Stomach (tissue), 9 donors: ENCODE data around the gene BRD3. TPM values are rescaled to one million over a fixed set of nuclear protein-coding genes. Genes with fewer than 3 reads are reported as not detected.

Source experiments
- DNase-seq, 2 donors: peaks; one replicate each; pipeline versions ENCODE4 v3.0.0 to v3.0.0-alpha.2; 2013 to 2019
- H3K27ac ChIP-seq, 5 donors: fragments of 200-600 bp in 4 of 5; sonication (generic) in 4 of 5; one replicate each; pipeline ENCODE4 v1.5.1; 2013 to 2019; ENCODE audit warnings: mild to moderate bottlenecking in 1 of 5, moderate library complexity in 1 of 5
- H3K27me3 ChIP-seq, 3 donors: fragments of 200-600 bp; sonication (generic); one replicate each; pipeline ENCODE4 v1.5.1; 2017 to 2019; ENCODE audit warnings: mixed run types in 1 of 3
- H3K36me3 ChIP-seq, 4 donors: fragments of 200-600 bp; sonication (generic); 1 replicate in 3 of 4; 2 replicates in 1 of 4; pipeline ENCODE4 v1.5.1; 2016 to 2019
- H3K4me1 ChIP-seq, 4 donors: fragments of 200-600 bp; sonication (generic); one replicate each; pipeline ENCODE4 v1.5.1; 2016 to 2019
- H3K4me3 ChIP-seq, 4 donors: fragments of 200-600 bp; sonication (generic) in 3 of 4; one replicate each; pipeline ENCODE4 v1.5.1; 2016 to 2019; ENCODE audit warnings: mild to moderate bottlenecking in 1 of 4
- H3K9me3 ChIP-seq, 4 donors: fragments of 200-600 bp; sonication (generic); one replicate each; pipeline ENCODE4 v1.5.1; 2016 to 2019
- EP300 ChIP-seq: sonication (generic); formaldehyde crosslinking; IDR thresholded peaks from one replicate; pipeline ENCODE4 v1.6.1; 2017; ENCODE audit warnings: antibody characterized with exemption
- POLR2A ChIP-seq, 4 donors: fragments of 450-650 bp; IDR thresholded peaks; one replicate each; pipeline ENCODE4 v1.6.1; 2016; ENCODE audit warnings: antibody characterized with exemption in 4 of 4, control low read depth in 2 of 4, mild to moderate bottlenecking in 1 of 4, moderate library complexity in 1 of 4
- POLR2AphosphoS5 ChIP-seq, 3 donors: sonication (generic); formaldehyde crosslinking; IDR thresholded peaks; one replicate each; pipeline ENCODE4 v1.6.1; 2016; ENCODE audit warnings: antibody characterized with exemption in 3 of 3
- WGBS, 5 donors: extraction: QIAGEN DNeasy Blood & Tissue Kit in 3 of 5; methylation state at CpG; one replicate each; pipeline versions ENCODE4 v1.1.5 to v1.1.7; 2013 to 2018; 5-methylcytosine and 5-hydroxymethylcytosine counted together
- intact Hi-C: fragments of 100-400 bp; cut with DNase I; formaldehyde crosslinking; loops from one replicate; pipeline ENCODE4 v1.15.1; 2023; ENCODE audit warnings: low total_unique reads
- polyA plus RNA-seq, 3 donors: library from polyadenylated mRNA; stranded (reverse); fragments of 200-250 nt; gene quantifications; one replicate each; pipeline ENCODE4 v1.2.3, GENCODE V29; 2013
- total RNA-seq, 5 donors: library from RNA; depleted of rRNA; stranded (reverse); fragments of >200 nt; gene quantifications; one replicate each; pipeline versions ENCODE4 v1.1.0 to v1.2.3, GENCODE V29; 2014 to 2016
- TF ChIP-seq, protein P1 (sequence below), 7 experiments: fragments of 450-650 bp in 4 of 7; fragments of 200-600 bp in 3 of 7; sonication (generic) in 3 of 7; IDR thresholded peaks; one replicate each; pipeline ENCODE4 v1.5.1; 2016 to 2019; ENCODE audit warnings: antibody characterized with exemption in 7 of 7, control low read depth in 2 of 7, mild to moderate bottlenecking in 1 of 7
- donor health status: healthy with polysubstance abuse.
- donor health status: Bipolar disorder and iron deficiency.
- donor health status: healthy.

Gene BRD3
- total and polyA plus RNA-seq, 8 donors = 6.4 to 29.0 (median 16.7) TPM

DNA sequence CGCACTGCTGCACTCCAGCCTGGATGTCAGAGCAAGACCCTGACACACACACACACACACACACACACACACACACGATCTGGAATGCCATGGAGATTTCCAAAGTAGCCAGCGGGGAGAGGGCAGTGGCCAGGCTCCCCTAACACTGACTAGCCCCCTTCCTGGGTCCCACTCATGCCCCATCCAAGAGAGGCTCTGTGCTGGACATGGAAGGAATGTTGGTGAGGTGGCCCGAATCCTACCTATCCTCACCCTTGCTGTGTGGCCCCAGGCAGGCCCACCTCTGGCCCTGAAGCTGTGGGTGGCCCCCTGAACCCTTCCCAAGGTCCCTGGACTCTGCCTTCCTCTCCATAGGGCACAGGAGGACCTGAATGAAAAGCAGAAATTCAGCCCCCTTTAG lies 7.3 kb downstream of the BRD3 start:
- peak; percentile 2 to 5 for DNase-seq
- no peak overlapping the region for H3K4me3 ChIP-seq
- intact Hi-C loops = loop anchor here (5.0 kb wide), 1 partner anchor 33 kb away; the partner anchor contains the start of gene BRD3OS
- no peak overlapping the region for H3K27ac ChIP-seq
- H3K4me1 ChIP-seq = peaks cover 68 to 99% (median 97%) of the 10 kb centered on the region in 4 donors
- no peaks in the 10 kb centered on the region for H3K36me3 ChIP-seq
- no peaks in the 10 kb centered on the region for H3K9me3 ChIP-seq
- 45 to 82% (median 68%) methylated on average over 2 to 4 of the region's 4 CpGs for WGBS, 5 donors
- TF ChIP-seq EP300 (no peak), POLR2A (IDR thresholded peaks at IDR 0.05) (no peak), POLR2AphosphoS5 (IDR thresholded peaks at IDR 0.05) (no peak)
- TF ChIP-seq, protein P1, sequence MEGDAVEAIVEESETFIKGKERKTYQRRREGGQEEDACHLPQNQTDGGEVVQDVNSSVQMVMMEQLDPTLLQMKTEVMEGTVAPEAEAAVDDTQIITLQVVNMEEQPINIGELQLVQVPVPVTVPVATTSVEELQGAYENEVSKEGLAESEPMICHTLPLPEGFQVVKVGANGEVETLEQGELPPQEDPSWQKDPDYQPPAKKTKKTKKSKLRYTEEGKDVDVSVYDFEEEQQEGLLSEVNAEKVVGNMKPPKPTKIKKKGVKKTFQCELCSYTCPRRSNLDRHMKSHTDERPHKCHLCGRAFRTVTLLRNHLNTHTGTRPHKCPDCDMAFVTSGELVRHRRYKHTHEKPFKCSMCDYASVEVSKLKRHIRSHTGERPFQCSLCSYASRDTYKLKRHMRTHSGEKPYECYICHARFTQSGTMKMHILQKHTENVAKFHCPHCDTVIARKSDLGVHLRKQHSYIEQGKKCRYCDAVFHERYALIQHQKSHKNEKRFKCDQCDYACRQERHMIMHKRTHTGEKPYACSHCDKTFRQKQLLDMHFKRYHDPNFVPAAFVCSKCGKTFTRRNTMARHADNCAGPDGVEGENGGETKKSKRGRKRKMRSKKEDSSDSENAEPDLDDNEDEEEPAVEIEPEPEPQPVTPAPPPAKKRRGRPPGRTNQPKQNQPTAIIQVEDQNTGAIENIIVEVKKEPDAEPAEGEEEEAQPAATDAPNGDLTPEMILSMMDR (IDR thresholded peaks at IDR 0.05) = no peak
- no peaks in the 10 kb centered on the region for H3K27me3 ChIP-seq

DNA sequence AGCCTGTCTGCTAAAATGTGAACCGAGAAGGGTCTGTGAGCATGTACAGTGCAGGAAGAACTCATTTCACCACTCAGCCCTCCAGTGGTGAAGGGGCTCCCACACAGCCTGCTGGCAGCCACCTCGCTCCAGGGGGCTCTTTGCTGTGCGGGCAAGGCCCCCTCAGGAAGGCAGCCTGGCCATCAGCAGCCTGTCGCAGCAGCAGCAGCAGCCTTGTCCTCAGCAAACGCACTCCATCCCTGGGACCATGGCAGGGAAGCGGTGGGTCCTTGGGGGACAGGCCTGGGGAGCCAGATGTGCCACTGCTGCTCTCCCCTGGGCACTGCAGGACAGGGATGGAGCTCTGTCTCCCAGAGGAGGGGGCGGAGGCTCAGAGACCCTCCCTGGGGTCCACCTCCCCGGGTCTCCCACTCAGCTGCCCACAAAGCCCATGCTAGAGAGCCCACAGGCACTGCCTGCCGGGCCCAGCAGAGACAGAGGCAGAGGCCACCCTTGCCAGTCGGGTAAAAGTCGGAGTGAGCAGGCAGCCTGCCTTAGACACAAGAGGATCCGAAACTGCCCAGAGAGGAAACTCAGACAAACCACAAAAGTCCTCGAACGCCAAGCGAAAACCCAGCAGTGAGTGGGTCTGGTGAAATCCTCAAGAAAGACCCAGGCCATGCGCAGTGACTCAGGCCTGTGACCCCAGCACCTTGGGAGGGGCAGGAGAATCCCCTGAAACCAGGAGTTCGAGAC lies 8.0 kb downstream of the BRD3 start:
- H3K4me3 ChIP-seq = no peak overlapping the region
- TF ChIP-seq, protein P1 (IDR thresholded peaks at IDR 0.05) = no peak
- TF ChIP-seq EP300 (no peak), POLR2AphosphoS5 (IDR thresholded peaks at IDR 0.05) (no peak), POLR2A (IDR thresholded peaks at IDR 0.05) (no peak)
- peaks cover 73 to 99% (median 97%) of the 10 kb centered on the region in 4 donors for H3K4me1 ChIP-seq
- no peaks in the 10 kb centered on the region for H3K9me3 ChIP-seq
- H3K27me3 ChIP-seq = no peaks in the 10 kb centered on the region
- H3K27ac ChIP-seq = no peak overlapping the region
- H3K36me3 ChIP-seq = no peaks in the 10 kb centered on the region
- peak; percentile 26 to 39 for DNase-seq
- 70 to 85% (median 84%) methylated on average over 7 to 17 of the region's 17 CpGs for WGBS, 5 donors
- intact Hi-C loops = loop anchor here (5.0 kb wide), 1 partner anchor 33 kb away; the partner anchor contains the start of gene BRD3OS

DNA sequence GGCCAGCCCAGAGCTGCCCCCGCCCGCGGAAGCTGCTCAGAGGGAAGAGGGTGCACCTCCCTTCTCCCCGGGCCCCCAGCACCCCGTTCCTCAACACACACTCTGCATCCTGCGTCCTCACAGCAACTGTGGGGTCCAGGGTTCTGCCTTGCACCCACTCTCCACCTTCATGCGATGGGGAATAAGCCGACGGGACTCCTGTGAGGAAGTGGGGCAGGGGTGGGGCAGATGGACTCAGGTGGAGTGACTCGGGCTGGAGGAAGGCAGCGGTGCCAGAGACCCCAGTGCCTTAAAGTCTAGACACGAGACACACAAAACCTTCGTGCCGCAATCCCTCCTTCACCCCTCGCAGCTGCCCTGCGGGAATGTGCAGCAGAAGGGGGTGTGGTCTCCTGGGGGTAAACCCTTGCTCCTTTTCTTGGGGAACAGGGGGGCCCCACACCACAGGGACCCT lies 8.6 kb downstream of the BRD3 start:
- intact Hi-C loops = no loop called here
- Histone ChIP-seq H3K27ac (no peak overlapping the region), H3K4me1 (peaks cover 70 to 99% (median 97%) of the 10 kb centered on the region in 4 donors), H3K36me3 (no peaks in the 10 kb centered on the region), H3K27me3 (no peaks in the 10 kb centered on the region), H3K4me3 (no peak overlapping the region), H3K9me3 (no peaks in the 10 kb centered on the region)
- peak; percentile 2 to 23 for DNase-seq
- WGBS, 5 donors = 81 to 84% (median 83%) methylated on average over 16 of the region's 16 CpGs
- TF ChIP-seq POLR2AphosphoS5 (IDR thresholded peaks at IDR 0.05) (no peak), EP300 (no peak), POLR2A (IDR thresholded peaks at IDR 0.05) (no peak)
- TF ChIP-seq, protein P1 (IDR thresholded peaks at IDR 0.05) = no peak

DNA sequence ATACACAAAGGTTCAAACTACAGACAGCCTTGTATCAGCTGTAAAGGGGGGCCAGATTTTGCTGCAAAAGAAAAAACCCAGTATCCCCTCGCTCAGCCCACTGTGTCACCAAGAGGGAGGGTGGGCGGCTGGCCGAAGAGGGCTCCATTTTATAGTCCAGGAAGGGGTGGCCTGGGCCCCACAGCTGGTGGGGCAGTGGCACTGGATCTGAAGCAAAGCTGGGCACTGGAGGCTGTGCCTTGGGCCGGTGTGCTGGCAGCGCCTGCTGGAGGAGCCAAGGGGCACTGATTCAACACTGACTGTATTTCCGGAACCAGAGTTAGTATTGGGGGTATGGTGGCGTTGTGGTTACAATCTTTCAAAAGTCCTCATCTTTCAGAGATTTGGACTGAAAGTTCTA lies 9.1 kb downstream of the BRD3 start:
- Histone ChIP-seq H3K4me1 (peaks cover 65 to 100% (median 98%) of the 10 kb centered on the region in 4 donors), H3K4me3 (no peak overlapping the region), H3K27ac (no peak overlapping the region), H3K36me3 (peaks cover 0 to under 1% (median 0%) of the 10 kb centered on the region in 4 donors), H3K9me3 (no peaks in the 10 kb centered on the region), H3K27me3 (no peaks in the 10 kb centered on the region)
- WGBS, 5 donors = 58 to 75% (median 62%) methylated on average over 7 of the region's 7 CpGs
- DNase-seq = peak; percentile 11 to 24
- intact Hi-C loops = no loop called here
- TF ChIP-seq POLR2AphosphoS5 (IDR thresholded peaks at IDR 0.05) (no peak), POLR2A (IDR thresholded peaks at IDR 0.05) (no peak), EP300 (no peak)
- TF ChIP-seq, protein P1 (IDR thresholded peaks at IDR 0.05) = no peak
